NB4 (cell line): ENCODE data around the gene THOC6.

Experiments
- POLR2A ChIP-seq: IDR thresholded peaks from 2 replicates; pipeline ENCODE4 v1.6.1; 2011; ENCODE audit warnings: mild to moderate bottlenecking; ENCODE audit not compliant: insufficient read length; ENCODE audit errors: extremely low read depth
- TF ChIP-seq, protein P1 (sequence below): IDR thresholded peaks from one replicate; pipeline ENCODE4 v1.5.1; 2012; ENCODE audit warnings: low read depth, low read length
- TF ChIP-seq, protein P2 (sequence below): IDR thresholded peaks from 2 replicates; pipeline ENCODE4 v1.6.1; 2011; ENCODE audit warnings: low read depth, low read length

- TF ChIP-seq, protein P1, sequence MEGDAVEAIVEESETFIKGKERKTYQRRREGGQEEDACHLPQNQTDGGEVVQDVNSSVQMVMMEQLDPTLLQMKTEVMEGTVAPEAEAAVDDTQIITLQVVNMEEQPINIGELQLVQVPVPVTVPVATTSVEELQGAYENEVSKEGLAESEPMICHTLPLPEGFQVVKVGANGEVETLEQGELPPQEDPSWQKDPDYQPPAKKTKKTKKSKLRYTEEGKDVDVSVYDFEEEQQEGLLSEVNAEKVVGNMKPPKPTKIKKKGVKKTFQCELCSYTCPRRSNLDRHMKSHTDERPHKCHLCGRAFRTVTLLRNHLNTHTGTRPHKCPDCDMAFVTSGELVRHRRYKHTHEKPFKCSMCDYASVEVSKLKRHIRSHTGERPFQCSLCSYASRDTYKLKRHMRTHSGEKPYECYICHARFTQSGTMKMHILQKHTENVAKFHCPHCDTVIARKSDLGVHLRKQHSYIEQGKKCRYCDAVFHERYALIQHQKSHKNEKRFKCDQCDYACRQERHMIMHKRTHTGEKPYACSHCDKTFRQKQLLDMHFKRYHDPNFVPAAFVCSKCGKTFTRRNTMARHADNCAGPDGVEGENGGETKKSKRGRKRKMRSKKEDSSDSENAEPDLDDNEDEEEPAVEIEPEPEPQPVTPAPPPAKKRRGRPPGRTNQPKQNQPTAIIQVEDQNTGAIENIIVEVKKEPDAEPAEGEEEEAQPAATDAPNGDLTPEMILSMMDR, result no peak
- TF ChIP-seq, protein P2, sequence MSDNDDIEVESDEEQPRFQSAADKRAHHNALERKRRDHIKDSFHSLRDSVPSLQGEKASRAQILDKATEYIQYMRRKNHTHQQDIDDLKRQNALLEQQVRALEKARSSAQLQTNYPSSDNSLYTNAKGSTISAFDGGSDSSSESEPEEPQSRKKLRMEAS, result no peak
- no peak for TF ChIP-seq POLR2A
Measured at GRCh38 chr16:3009568-3010390, 14.1 kb upstream of the THOC6 start.
